H9 (cell line): ENCODE data around the gene GRIFIN. TPM values are rescaled to one million over a fixed set of nuclear protein-coding genes. Genes with fewer than 3 reads are reported as not detected.

Experiments
- DNase-seq: peaks from one replicate; pipeline ENCODE4 v3.0.0-alpha.2; 2017
- H2AFZ ChIP-seq: one replicate; pipeline ENCODE4 v1.6.1; 2013; ENCODE audit warnings: mild to moderate bottlenecking, low read length, control low read depth, moderate library complexity
- H2AK5ac ChIP-seq: 2 replicates; pipeline ENCODE4 v1.6.1; 2013; ENCODE audit warnings: low read length, control low read depth, mixed read lengths; ENCODE audit not compliant: insufficient read length
- H2BK120ac ChIP-seq: one replicate; pipeline ENCODE4 v1.6.1; 2013; ENCODE audit warnings: low read depth, mild to moderate bottlenecking, low read length, control low read depth, inconsistent platforms; ENCODE audit not compliant: poor library complexity, severe bottlenecking
- H2BK12ac ChIP-seq: 2 replicates; pipeline ENCODE4 v1.6.1; 2013; ENCODE audit warnings: low read length, control low read depth, mixed read lengths, low read depth; ENCODE audit not compliant: insufficient read length
- H2BK15ac ChIP-seq: 2 replicates; pipeline ENCODE4 v1.6.1; 2013; ENCODE audit warnings: low read depth, low read length, control low read depth
- H2BK20ac ChIP-seq: one replicate; pipeline ENCODE4 v1.6.1; 2013; ENCODE audit warnings: low read depth, mild to moderate bottlenecking, low read length, control low read depth, inconsistent platforms; ENCODE audit not compliant: poor library complexity, severe bottlenecking
- H2BK5ac ChIP-seq: 2 replicates; pipeline ENCODE4 v1.6.1; 2013; ENCODE audit warnings: low read length, control low read depth, mixed read lengths; ENCODE audit not compliant: insufficient read length
- H3K14ac ChIP-seq: 2 replicates; pipeline ENCODE4 v1.6.1; 2013; ENCODE audit warnings: low read length, control low read depth; ENCODE audit not compliant: insufficient read depth
- H3K18ac ChIP-seq: 2 replicates; pipeline ENCODE4 v1.6.1; 2013; ENCODE audit warnings: low read depth, mild to moderate bottlenecking, mixed read lengths, low read length, control low read depth; ENCODE audit not compliant: insufficient read length
- H3K23ac ChIP-seq: 2 replicates; pipeline ENCODE4 v1.6.1; 2013; ENCODE audit warnings: low read length, control low read depth, mixed read lengths, low read depth; ENCODE audit not compliant: insufficient read length
- H3K23me2 ChIP-seq: 2 replicates; pipeline ENCODE4 v1.6.1; 2013; ENCODE audit warnings: low read depth, mild to moderate bottlenecking, mixed read lengths, low read length, control low read depth; ENCODE audit not compliant: insufficient read length, poor library complexity, severe bottlenecking
- H3K27ac ChIP-seq: 2 replicates; pipeline ENCODE4 v1.5.1; 2013; ENCODE audit warnings: low read length, control low read depth, mixed read lengths, low read depth; ENCODE audit not compliant: insufficient read length
- H3K27me3 ChIP-seq: 2 replicates; pipeline ENCODE4 v1.6.1; 2013; ENCODE audit warnings: low read length, control low read depth, inconsistent platforms; ENCODE audit not compliant: insufficient read depth
- H3K4ac ChIP-seq: 2 replicates; pipeline ENCODE4 v1.6.1; 2013; ENCODE audit warnings: low read depth, mild to moderate bottlenecking, control low read depth, inconsistent platforms, low read length, moderate library complexity
- H3K4me1 ChIP-seq: 2 replicates; pipeline ENCODE4 v1.6.1; 2013; ENCODE audit warnings: low read length, control low read depth, inconsistent platforms; ENCODE audit not compliant: insufficient read depth
- H3K4me2 ChIP-seq: 2 replicates; pipeline ENCODE4 v1.6.1; 2013; ENCODE audit warnings: low read length, control low read depth, mixed read lengths; ENCODE audit not compliant: insufficient read length, insufficient read depth
- H3K56ac ChIP-seq: 2 replicates; pipeline ENCODE4 v1.6.1; 2013; ENCODE audit warnings: low read depth, mild to moderate bottlenecking, mixed read lengths, low read length, control low read depth; ENCODE audit not compliant: insufficient read length
- H3K79me1 ChIP-seq: 2 replicates; pipeline ENCODE4 v1.6.1; 2013; ENCODE audit warnings: low read depth, mild to moderate bottlenecking, moderate library complexity, low read length, control low read depth, inconsistent platforms; ENCODE audit not compliant: insufficient read depth, poor library complexity, severe bottlenecking
- H3K79me2 ChIP-seq: 2 replicates; pipeline ENCODE4 v1.6.1; 2013; ENCODE audit warnings: low read length, control low read depth, inconsistent platforms; ENCODE audit not compliant: insufficient read depth
- H3K9ac ChIP-seq: 2 replicates; pipeline ENCODE4 v1.6.1; 2013; ENCODE audit warnings: low read length, control low read depth, mixed read lengths; ENCODE audit not compliant: insufficient read length; ENCODE audit errors: extremely low read depth
- H3K9me3 ChIP-seq: one replicate; pipeline ENCODE4 v1.6.1; 2013; ENCODE audit warnings: low read depth, low read length, inconsistent platforms; ENCODE audit not compliant: control insufficient read depth
- H3T11ph ChIP-seq: one replicate; pipeline ENCODE4 v1.6.1; 2013; ENCODE audit warnings: mild to moderate bottlenecking, low read length, control low read depth, inconsistent platforms
- H4K20me1 ChIP-seq: one replicate; pipeline ENCODE4 v1.6.1; 2013; ENCODE audit not compliant: control insufficient read depth, insufficient read length, insufficient read depth
- H4K5ac ChIP-seq: 2 replicates; pipeline ENCODE4 v1.6.1; 2013; ENCODE audit warnings: low read depth, mild to moderate bottlenecking, mixed read lengths, low read length, control low read depth; ENCODE audit not compliant: insufficient read length
- H4K8ac ChIP-seq: replicated peaks from 2 replicates; pipeline ENCODE4 v1.6.1; 2013; ENCODE audit warnings: low read length, control low read depth, mixed read lengths, low read depth; ENCODE audit not compliant: insufficient read length
- H4K91ac ChIP-seq: 2 replicates; pipeline ENCODE4 v1.6.1; 2013; ENCODE audit warnings: low read depth, mild to moderate bottlenecking, moderate library complexity, mixed read lengths, low read length, control low read depth; ENCODE audit not compliant: insufficient read length
- H3K27ac Mint-ChIP-seq, 3 experiments: 2 replicates in 2 of 3; 3 replicates in 1 of 3; pipeline ENCODE4 v1.8.0; 2020 to 2021; ENCODE audit warnings: mixed read lengths in 3 of 3, mild to moderate bottlenecking in 1 of 3, moderate library complexity in 1 of 3
- H3K27me3 Mint-ChIP-seq: 2 replicates; pipeline ENCODE4 v1.8.0; 2021; ENCODE audit warnings: low read depth, mild to moderate bottlenecking, moderate library complexity, mixed read lengths
- H3K36me3 Mint-ChIP-seq, 3 experiments: 2 replicates in 2 of 3; 3 replicates in 1 of 3; pipeline ENCODE4 v1.8.0; 2020 to 2021; ENCODE audit warnings: low read depth in 3 of 3, mixed read lengths in 3 of 3; ENCODE audit not compliant: insufficient read depth in 1 of 3
- H3K4me1 Mint-ChIP-seq, 2 experiments: 2 replicates each; pipeline ENCODE4 v1.8.0; 2020; ENCODE audit warnings: mixed read lengths in 2 of 2
- H3K4me3 Mint-ChIP-seq, 2 experiments: 2 replicates in 1 of 2; 3 replicates in 1 of 2; pipeline ENCODE4 v1.8.0; 2020 to 2021; ENCODE audit warnings: mild to moderate bottlenecking in 2 of 2, mixed read lengths in 2 of 2, moderate library complexity in 1 of 2
- H3K9me3 Mint-ChIP-seq, 2 experiments: 2 replicates in 1 of 2; 3 replicates in 1 of 2; pipeline ENCODE4 v1.8.0; 2020; ENCODE audit warnings: mild to moderate bottlenecking in 2 of 2, mixed read lengths in 2 of 2, moderate library complexity in 1 of 2
- CTCF ChIP-seq: fragments of 200-600 bp; sonication (generic); conservative IDR thresholded peaks from 3 replicates; pipeline ENCODE4 v1.8.0; 2021; ENCODE audit warnings: antibody characterized with exemption, mild to moderate bottlenecking
- WGBS: extraction: QIAGEN DNeasy Blood & Tissue Kit; methylation state at CpG from one replicate; pipeline ENCODE4 v1.1.7; 2013; ENCODE audit warnings: missing lambda C conversion rate, low lambda C conversion rate, mixed read lengths; ENCODE audit not compliant: insufficient read length; ENCODE audit errors: extremely low coverage; 5-methylcytosine and 5-hydroxymethylcytosine counted together
- total RNA-seq: library from RNA; stranded (reverse); gene quantifications from 2 replicates; pipeline ENCODE4 v1.2.1, GENCODE V29; 2021

The GRIFIN gene
- total RNA-seq, 1 experiment from 2014 or later = not detected

DNA sequence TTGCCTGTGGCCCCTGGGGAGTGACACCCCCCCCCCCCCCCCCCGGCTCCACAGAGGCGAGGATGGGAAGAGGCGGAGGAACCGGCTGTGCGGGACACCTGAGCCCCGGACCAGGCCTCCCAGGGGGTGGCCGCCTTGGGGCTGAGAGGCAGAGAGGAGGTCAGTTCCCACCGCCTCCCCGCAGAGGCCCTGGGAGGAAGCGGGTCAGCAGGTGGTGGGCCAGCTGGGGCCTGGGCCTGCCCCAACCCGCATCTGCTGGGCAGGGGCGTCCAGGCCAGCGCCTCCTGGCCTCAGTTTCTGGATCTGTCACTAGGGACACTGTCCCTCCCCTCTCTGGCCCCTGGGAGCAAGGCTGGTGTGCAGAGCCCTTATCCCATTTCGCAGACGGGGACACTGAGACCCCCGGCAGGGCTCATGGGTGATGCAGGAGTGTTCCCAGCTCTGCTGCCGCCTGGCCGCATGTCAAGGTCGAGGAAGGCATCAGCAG lies 28.7 kb upstream of the GRIFIN start:
- H3K79me1 ChIP-seq = no peaks in the 10 kb centered on the region
- WGBS = no CpG with 5 or more reads among the region's 19 CpGs
- H3K9ac ChIP-seq = no peak overlapping the region

More for the DNA sequence above, 28.7 kb upstream of the GRIFIN start:
- no peak overlapping the region for H3K4me2 ChIP-seq
- no peaks in the 10 kb centered on the region; the same call in 1 of the 2 replicates for H3K27me3 Mint-ChIP-seq
- H4K91ac ChIP-seq = no peak overlapping the region
- H3K18ac ChIP-seq = no peak overlapping the region
- H2BK20ac ChIP-seq = no peak overlapping the region
- no peaks in the 10 kb centered on the region; a peak in 1 of 5 replicates for H3K9me3 Mint-ChIP-seq
- no peaks in the 10 kb centered on the region for H3K27me3 ChIP-seq
- H3K14ac ChIP-seq = no peak overlapping the region
- no peak overlapping the region for H2BK12ac ChIP-seq
- no peak overlapping the region for H2BK15ac ChIP-seq
- no peak overlapping the region for H4K5ac ChIP-seq
- TF ChIP-seq CTCF = no peak
- no peak overlapping the region for H2AK5ac ChIP-seq
- no peak overlapping the region for H2AFZ ChIP-seq
- H3K27ac ChIP-seq = no peak overlapping the region
- H3K56ac ChIP-seq = no peak overlapping the region
- H2BK120ac ChIP-seq = no peak overlapping the region
- H3K4me3 Mint-ChIP-seq = no peak overlapping the region
- no peak for DNase-seq
- H3K23me2 ChIP-seq = no peaks in the 10 kb centered on the region
- H3K27ac Mint-ChIP-seq = no peak overlapping the region; a peak in 1 of 7 replicates
- H3K4me1 Mint-ChIP-seq = peaks cover 16 to 40% of the 10 kb centered on the region in 2 experiments
- H3K4me1 ChIP-seq = no peaks in the 10 kb centered on the region
- H3K9me3 ChIP-seq = no peaks in the 10 kb centered on the region
- H3K36me3 Mint-ChIP-seq = no peaks in the 10 kb centered on the region
- no peak overlapping the region for H2BK5ac ChIP-seq
- H4K8ac ChIP-seq = no peak overlapping the region
- no peaks in the 10 kb centered on the region for H4K20me1 ChIP-seq
- no peak overlapping the region for H3K23ac ChIP-seq
- no peaks in the 10 kb centered on the region for H3K79me2 ChIP-seq
- H3K4ac ChIP-seq = no peak overlapping the region
- no peak overlapping the region for H3T11ph ChIP-seq
